ENCODE data around the gene BCL11A.

Gene BCL11A

DNA sequence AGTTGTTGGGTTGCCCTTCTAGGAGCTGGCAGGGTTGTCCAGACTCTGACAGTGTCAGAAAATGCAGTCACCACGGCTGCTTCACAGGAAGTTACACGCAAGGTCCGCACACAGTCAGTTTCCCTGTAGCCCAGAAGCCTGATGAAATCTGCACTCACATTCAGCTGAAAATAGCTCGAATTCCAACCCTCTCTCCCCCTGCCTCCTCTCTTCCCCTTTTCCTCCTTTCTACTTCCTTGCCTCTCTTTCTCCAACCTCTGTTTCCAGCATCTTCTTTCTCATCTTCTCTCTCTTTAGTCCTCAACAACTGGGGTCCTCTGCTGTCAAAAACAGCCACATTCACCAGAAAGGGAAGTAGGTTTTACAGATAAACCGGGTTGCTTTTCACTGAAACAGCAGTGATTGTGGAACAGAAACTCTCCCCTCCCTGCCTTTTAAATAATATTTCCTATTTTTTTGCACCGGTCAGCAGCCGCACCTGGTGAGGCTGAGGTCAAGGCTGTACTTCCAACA is 69.3 kb downstream of the BCL11A start:
- DNase-seq (ENCODE audit: low read depth), result no peak

DNA sequence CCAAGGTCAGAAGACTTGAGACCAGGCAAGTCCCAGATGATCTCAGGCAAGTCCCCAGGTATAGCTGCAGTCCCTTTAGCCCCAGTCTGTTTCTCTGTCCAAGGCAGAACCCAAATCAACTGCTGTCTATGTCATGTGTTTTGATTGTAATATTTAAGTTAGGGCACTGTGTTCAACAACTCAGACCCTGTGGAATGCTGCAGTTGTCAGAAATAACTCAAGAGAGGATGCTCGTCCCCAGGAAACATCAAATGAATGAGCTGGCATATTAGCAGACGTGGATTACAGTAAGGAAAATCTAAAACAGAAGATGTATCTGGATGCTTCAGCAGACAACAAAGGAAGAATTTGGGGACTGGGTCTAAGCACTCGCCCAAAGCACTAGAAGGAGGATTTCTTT is 70.1 kb downstream of the BCL11A start:
- no peak for DNase-seq (ENCODE audit: low read depth)

- no peak for DNase-seq (ENCODE audit: low read depth)
These were observed 71.2 kb downstream of the BCL11A start for GRCh38 chr2:60482222-60482621.

GRCh38 chr2:60481257-60481656 is 72.2 kb downstream of the BCL11A start:
- no peak for DNase-seq (ENCODE audit: low read depth)

- DNase-seq (ENCODE audit: low read depth), result no peak
These were observed 73.2 kb downstream of the BCL11A start for GRCh38 chr2:60480089-60480773.

DNA sequence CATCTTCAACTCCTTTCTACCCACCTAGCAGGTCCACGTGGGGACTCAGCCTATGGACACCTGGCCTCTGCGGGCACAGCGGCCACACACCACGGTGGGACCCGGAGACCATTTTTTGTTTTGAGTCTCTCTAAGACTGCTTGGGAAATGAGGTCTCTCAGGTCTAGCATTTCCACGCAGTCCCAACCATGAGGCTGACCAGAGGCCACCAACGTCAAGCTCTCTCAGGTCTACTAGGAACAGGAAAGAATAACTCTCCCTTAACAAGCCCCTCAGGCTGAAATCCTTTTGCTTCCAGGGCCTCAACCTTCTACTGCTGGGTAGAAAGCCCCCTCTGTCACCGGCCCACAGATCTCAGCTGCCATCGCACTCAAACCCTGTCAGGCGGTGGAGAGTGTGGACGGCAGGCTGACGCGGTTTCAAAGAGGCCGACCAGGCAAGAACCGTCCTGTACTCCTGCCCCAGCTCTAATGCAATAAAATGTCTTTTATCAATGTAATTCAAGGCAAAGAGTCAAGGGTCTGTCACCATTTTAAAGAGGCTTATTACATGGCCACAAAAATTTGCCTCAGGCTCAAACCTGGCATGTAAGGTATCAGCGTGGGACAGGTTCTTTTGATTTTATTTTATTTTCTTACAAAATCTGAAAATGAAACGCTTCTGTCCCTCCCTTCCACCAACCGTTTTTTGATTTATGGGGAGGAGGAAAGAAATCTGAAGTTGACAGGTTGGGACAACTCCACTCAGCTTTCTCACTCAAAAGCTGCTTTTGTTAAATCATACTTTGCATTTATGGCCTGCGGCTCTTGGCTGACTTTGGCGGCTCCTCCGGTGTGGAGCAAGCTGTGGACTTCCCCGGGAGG is 74.0 kb downstream of the BCL11A start:
- DNase-seq (ENCODE audit: low read depth), result no peak

GRCh38 chr2:60478660-60479059 is 74.8 kb downstream of the BCL11A start:
- DNase-seq (ENCODE audit: low read depth), result no peak

DNA sequence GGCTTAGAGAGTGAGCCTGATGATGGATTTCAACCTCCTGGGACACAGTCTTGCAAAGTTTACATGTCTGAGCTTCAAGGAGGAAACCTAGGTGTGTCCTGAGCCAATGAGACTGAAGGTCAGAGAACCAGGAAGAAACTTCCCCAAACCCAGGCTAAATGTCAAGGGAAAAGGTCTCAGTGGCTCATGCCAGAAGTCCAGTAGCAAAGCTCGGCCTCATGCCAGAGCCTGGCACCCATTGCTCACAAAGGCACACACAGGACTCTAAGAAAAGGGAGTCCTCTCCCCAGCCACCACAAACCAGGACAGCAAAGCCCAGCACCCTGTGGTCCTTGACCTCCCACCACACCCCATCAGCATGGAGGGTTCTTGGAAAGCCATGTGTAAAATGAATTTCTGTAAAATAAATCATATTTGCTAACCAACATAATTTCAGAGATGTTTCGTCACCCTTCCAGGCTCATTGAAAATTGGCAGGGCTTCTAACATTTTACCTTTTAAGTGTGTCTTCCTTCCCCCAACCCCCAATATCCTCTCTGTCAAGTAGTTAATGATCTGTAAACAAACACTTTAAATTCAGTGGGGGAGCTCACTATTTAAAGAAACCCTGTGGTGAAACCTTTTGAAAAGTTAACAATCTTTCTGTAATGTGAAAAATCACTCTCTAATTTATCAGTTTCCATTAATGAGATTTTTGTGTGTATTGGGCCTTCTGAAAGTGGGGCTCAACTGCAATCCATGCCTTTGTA is 77.1 kb downstream of the BCL11A start:
- DNase-seq (ENCODE audit: low read depth), result no peak

- no peak for DNase-seq (ENCODE audit: low read depth)
These were observed 78.2 kb downstream of the BCL11A start for GRCh38 chr2:60475123-60475830.

DNA sequence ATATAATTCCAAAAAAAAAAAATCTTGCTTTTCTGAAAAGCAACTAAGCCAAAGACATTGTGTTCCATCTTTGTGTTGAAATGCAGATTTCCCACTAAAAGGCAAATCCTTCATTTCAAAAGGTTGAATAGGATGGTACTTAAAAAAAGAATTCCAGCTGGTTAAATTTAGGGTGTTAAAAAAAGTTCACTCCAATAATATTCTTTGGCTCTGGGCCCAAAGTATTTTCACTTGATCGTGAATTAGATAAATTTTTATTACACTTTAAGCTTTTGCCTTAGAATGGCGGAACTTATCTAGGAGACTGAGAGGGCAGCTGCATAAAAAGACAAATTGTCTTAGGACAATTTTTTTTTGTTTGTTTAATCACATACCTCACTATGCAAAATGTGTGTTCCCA is 79.2 kb downstream of the BCL11A start:
- no peak for DNase-seq (ENCODE audit: low read depth)

DNA sequence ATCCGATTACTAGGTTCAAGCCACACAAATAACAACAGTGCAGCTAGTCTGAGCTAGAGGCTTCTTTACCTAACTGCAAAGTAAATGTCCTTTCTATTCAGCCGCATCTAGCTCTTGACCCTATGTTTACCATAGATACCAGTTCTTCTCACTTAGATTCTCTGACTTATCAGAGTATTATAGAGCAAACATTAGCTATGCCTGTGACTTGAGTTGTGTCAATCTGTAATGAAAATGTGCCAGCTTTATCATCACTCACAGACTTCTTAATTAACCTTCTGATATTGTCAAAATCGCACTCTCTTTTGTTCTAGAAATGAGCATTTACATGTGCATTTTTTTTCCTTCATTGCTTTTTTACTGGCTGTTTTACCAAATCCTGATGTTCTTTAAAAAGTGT is 79.9 kb downstream of the BCL11A start:
- no peak for DNase-seq (ENCODE audit: low read depth)

GRCh38 chr2:60472663-60473289 is 80.7 kb downstream of the BCL11A start:
- DNase-seq (ENCODE audit: low read depth), result no peak

- no peak for DNase-seq (ENCODE audit: low read depth)
These were observed 81.4 kb downstream of the BCL11A start for GRCh38 chr2:60472041-60472440.

GRCh38 chr2:60470340-60470739 is 83.1 kb downstream of the BCL11A start:
- no peak for DNase-seq (ENCODE audit: low read depth)

DNA sequence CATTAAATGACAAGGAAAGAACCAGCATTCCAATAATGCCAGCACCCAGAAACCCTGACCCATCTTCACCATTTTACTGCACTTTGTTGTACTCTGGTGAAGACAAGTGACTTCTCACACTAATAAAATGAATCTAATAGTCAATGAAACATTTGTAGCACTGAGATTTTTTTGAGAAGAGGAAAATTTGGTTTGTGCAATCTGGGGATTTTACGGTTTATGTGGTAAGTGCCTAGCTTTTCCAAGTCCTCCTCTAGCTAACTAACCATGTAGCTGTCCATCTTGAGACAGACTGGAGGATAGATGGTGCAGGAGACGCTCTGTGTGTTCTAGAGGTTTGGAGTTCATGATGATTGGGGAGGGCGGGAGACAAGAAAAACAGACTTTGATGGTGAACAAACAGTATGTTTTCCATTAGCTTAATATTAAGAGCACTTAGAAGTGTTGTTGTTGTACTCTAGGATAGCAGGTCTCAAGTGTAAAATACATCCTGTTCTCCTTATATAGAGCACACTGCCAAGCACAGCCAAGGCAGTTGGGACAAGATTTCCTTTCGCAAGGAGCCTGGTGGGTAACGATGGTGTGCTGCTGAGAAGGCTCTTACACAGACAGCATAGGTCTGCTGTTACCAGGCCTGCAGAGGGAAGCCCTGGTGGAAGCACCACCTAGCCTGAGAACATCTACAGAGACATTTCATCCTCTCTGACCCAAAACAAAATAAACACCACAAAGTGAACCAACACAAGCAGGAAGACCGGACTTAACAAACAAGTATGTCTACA is 83.7 kb downstream of the BCL11A start:
- DNase-seq (ENCODE audit: low read depth), result no peak

GRCh38 chr2:60468382-60469085 is 84.9 kb downstream of the BCL11A start:
- no peak for DNase-seq (ENCODE audit: low read depth)

GRCh38 chr2:60466161-60466702 is 87.2 kb downstream of the BCL11A start:
- DNase-seq (ENCODE audit: low read depth), result no peak

GRCh38 chr2:60465736-60466135 is 87.7 kb downstream of the BCL11A start:
- DNase-seq (ENCODE audit: low read depth), result no peak

DNA sequence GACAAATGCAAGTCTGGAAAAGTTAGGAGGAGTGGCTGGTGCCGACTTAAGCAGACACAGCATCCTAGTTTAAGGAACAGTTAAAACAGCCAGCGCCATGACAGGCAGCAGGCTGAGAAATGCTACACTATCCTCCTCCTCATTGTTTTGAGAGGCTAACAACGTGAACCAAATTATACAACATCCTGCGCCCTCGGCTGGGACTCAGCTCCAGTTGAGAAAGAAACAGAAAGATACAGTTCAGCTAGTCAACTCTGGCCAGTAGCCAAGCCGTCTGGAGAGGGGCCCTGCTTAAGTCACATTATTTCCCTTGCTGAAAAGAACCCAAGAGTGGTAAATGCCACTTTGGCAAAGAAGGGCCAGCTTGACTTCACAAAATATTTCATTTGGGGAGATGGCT is 90.2 kb downstream of the BCL11A start:
- no peak for DNase-seq (ENCODE audit: low read depth)
